Fibroblast of pulmonary artery (primary cell): Measurements from ENCODE around the gene FMN1.

ENCODE experiments used
- DNase-seq: peaks from one replicate; pipeline ENCODE4 v3.0.0-alpha.2; 2010; ENCODE audit warnings: low read depth
- H3K4me3 ChIP-seq: replicated peaks from 2 replicates; pipeline ENCODE4 v1.5.1; 2011; ENCODE audit warnings: low read depth, mild to moderate bottlenecking, control low read depth, low read length, moderate library complexity
- CTCF ChIP-seq: IDR thresholded peaks from 2 replicates; pipeline ENCODE4 v1.5.1; 2011; ENCODE audit warnings: mild to moderate bottlenecking, control low read depth, low read length, inconsistent platforms; ENCODE audit errors: missing control alignments

FMN1 gene

GRCh38 chr15:32765236-32765635 lies 429.3 kb downstream of the FMN1 start:
- H3K4me3 ChIP-seq, result no peak overlapping the region
- no peak for TF ChIP-seq CTCF
- no peak for DNase-seq

- H3K4me3 ChIP-seq, result no peak overlapping the region
- no peak for TF ChIP-seq CTCF
- no peak for DNase-seq
These were observed 431.2 kb downstream of the FMN1 start for GRCh38 chr15:32763295-32763694.

- H3K4me3 ChIP-seq, result no peak overlapping the region
- TF ChIP-seq CTCF, result no peak
- no peak for DNase-seq
These were observed 437.1 kb downstream of the FMN1 start for GRCh38 chr15:32757426-32757825.

DNA sequence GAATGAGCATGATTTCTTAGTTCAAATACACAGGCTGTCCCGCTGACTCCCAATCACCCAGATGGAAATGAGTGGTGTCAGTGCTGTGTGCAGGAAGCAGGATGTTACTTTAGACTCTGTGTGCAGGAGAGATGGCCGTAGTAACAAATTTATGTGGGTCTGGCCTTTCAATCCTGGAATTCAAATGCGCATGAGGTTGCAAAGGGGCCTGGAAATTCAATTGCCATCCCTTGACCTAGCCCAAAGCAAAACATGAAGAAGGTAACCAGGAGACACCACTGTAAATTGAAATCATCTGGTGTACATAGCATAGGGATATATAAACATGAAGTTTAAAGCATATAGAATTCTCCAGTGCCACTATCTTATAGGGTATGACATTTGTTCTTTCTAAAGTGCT lies 443.5 kb downstream of the FMN1 start:
- no peak for DNase-seq
- H3K4me3 ChIP-seq, result no peak overlapping the region
- no peak for TF ChIP-seq CTCF

DNA sequence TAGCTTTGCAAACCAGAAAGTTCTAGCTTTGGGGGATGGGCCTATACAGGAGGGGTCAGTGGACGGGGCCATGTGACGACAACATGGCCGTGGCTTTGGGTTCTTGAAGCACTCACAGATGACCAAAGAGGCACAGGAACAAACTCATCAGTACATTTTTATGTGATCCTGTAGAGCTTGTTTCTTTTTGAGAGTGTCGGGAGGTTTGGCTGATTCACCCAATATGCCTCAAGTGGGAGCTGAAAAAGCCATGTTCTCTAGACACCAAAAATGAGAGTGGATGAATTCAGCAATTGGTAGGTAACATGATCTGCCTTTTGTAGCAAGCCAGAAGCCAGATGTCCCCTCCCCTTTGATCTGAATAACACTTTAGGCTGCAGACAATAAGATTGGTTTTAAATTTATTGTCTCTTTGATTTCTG lies 446.6 kb downstream of the FMN1 start:
- no peak overlapping the region for H3K4me3 ChIP-seq
- DNase-seq, result no peak
- TF ChIP-seq CTCF, result no peak

GRCh38 chr15:32746116-32746857 lies 448.2 kb downstream of the FMN1 start:
- no peak overlapping the region for H3K4me3 ChIP-seq
- no peak for TF ChIP-seq CTCF
- DNase-seq, result no peak
